ENCODE data around the gene CHAC2. TPM values are rescaled to one million over a fixed set of nuclear protein-coding genes. Genes with fewer than 3 reads are reported as not detected.
"Not testable (repeated sequence)": the region's sequence is repeated elsewhere in the genome, so short reads cannot be mapped to it uniquely, and the experiment has no call there.

Gene CHAC2
- total and polyA plus RNA-seq, 2 of the 4 experiments (the other 2 are of a cell fraction): 2.4 to 3.9 TPM

GRCh38 chr2:53823639-53824038 is 56.0 kb downstream of the CHAC2 start:
- H3K23ac ChIP-seq (ENCODE audit: low read depth, low read length); H3K14ac ChIP-seq (replicated peaks; ENCODE audit: low read depth, low read length); H3K9ac ChIP-seq (ENCODE audit: low read depth, low read length); H3K9me1 ChIP-seq (ENCODE audit: insufficient read depth, low read length); H2BK20ac ChIP-seq (ENCODE audit: low read depth, low read length); POLR2A ChIA-PET (ENCODE audit: unreplicated experiment); H2BK5ac ChIP-seq (ENCODE audit: low read depth, low read length, poor library complexity, severe bottlenecking); CTCF ChIA-PET; H3K4ac ChIP-seq (ENCODE audit: low read depth, low read length); intact Hi-C loops (cut with micrococcal nuclease); H2BK15ac ChIP-seq (ENCODE audit: low read depth, low read length); H3K4me1 ChIP-seq (ENCODE audit: control insufficient read depth, insufficient read depth, low read length); H3K79me1 ChIP-seq (ENCODE audit: low read depth in 1 of 2, low read length in 2 of 2); H4K91ac ChIP-seq (ENCODE audit: insufficient read depth, low read depth, low read length); H2AFZ ChIP-seq (replicated peaks; ENCODE audit: low read length, poor library complexity); H3K18ac ChIP-seq (ENCODE audit: low read depth, low read length); BruUV-seq (replicated peaks); H2BK120ac ChIP-seq (ENCODE audit: low read depth, low read length); ATAC-seq (ENCODE audit: low read depth); H4K20me1 ChIP-seq (ENCODE audit: insufficient read depth, low read length); H2AK9ac ChIP-seq (replicated peaks; ENCODE audit: low read depth, low read length, poor library complexity); H4K8ac ChIP-seq (ENCODE audit: low read depth in 2 of 2, low read length in 2 of 2); DNase-seq; H3K56ac ChIP-seq (ENCODE audit: extremely low read depth, insufficient read depth, low read length); H2AK5ac ChIP-seq (ENCODE audit: low read depth, low read length); H3K9me3 ChIP-seq (ENCODE audit: control insufficient read depth, insufficient read depth, low read length); in situ Hi-C loops (cut with MboI; ENCODE audit: low sequenced_read_pairs); H3K27me3 ChIP-seq (ENCODE audit: control insufficient read depth, insufficient read depth, low read length); H3K27ac ChIP-seq (ENCODE audit: insufficient read depth, low read length); dilution Hi-C loops (cut with HindIII; ENCODE audit: low sequenced_read_pairs, unreplicated experiment); H3K4me3 ChIP-seq (ENCODE audit: insufficient read depth, low read depth, low read length); H4K5ac ChIP-seq (ENCODE audit: low read depth, low read length); H3K4me2 ChIP-seq (ENCODE audit: low read depth, low read length): not testable (repeated sequence)
- H3K36me3 ChIP-seq (ENCODE audit: control insufficient read depth, insufficient read depth, low read length): peaks cover 12% of the 10 kb centered on the region
- WGBS, 2 experiments (ENCODE audit: extremely low coverage in 2 of 2, insufficient read length in 1 of 2): no CpG with 5 or more reads among the region's 9 CpGs

Other genes with a start within 250 kb of the CHAC2 start
- gene ASB3, start 19.1 kb downstream of the CHAC2 start, total RNA-seq (2012; rRNA removed): 36.2 and 39.2 TPM in 2 replicates
- gene ASB3, start 19.1 kb downstream of the CHAC2 start, polyA plus RNA-seq (2012; rRNA removed): 17.1 and 19.2 TPM in 2 replicates
- 40.3 and 63.6 TPM in 2 replicates for gene ERLEC1, start 19.2 kb downstream of the CHAC2 start, total RNA-seq (2012; rRNA removed)
- gene ERLEC1, start 19.2 kb downstream of the CHAC2 start, polyA plus RNA-seq (2012; rRNA removed): 41.6 and 53.4 TPM in 2 replicates
- 1.4 and 1.7 TPM in 2 replicates for gene GPR75, start 92.2 kb downstream of the CHAC2 start, total RNA-seq (2012; rRNA removed)
- gene GPR75, start 92.2 kb downstream of the CHAC2 start, polyA plus RNA-seq (2012; rRNA removed): 2.1 and 2.6 TPM in 2 replicates
- gene PSME4, start 203.2 kb downstream of the CHAC2 start, total RNA-seq (2012; rRNA removed): 58.9 and 61.3 TPM in 2 replicates
- 20.3 and 28.2 TPM in 2 replicates for gene PSME4, start 203.2 kb downstream of the CHAC2 start, polyA plus RNA-seq (2012; rRNA removed)

Measured in IMR-90 (cell line).